GM12873 (cell line): ENCODE results near the gene CALN1.

Source experiments
- CTCF ChIP-seq: IDR thresholded peaks from 2 replicates; pipeline ENCODE4 v1.5.1; 2012; ENCODE audit warnings: low read depth, mild to moderate bottlenecking, moderate library complexity, low read length, control low read depth; ENCODE audit not compliant: insufficient read depth; ENCODE audit errors: missing control alignments

CALN1 gene

GRCh38 chr7:71752171-71752935 is 659.8 kb downstream of the CALN1 start:
- peak; percentile 60 for TF ChIP-seq CTCF

- TF ChIP-seq CTCF = no peak
These were observed 661.8 kb downstream of the CALN1 start for GRCh38 chr7:71750290-71750689.

GRCh38 chr7:71746006-71746405 is 666.1 kb downstream of the CALN1 start:
- no peak for TF ChIP-seq CTCF

GRCh38 chr7:71740174-71740560 is 672.0 kb downstream of the CALN1 start:
- TF ChIP-seq CTCF = no peak

- no peak for TF ChIP-seq CTCF
These were observed 672.5 kb downstream of the CALN1 start for GRCh38 chr7:71739520-71740173.

GRCh38 chr7:71735961-71736556 is 676.1 kb downstream of the CALN1 start:
- peak; percentile 92 for TF ChIP-seq CTCF

GRCh38 chr7:71733107-71733870 is 678.8 kb downstream of the CALN1 start:
- peak; percentile 91 for TF ChIP-seq CTCF
